Choroid plexus epithelial cell (primary cell): ENCODE data around the gene LNPEP.

Experiments
- DNase-seq: peaks from one replicate; pipeline ENCODE4 v3.0.0-alpha.2; 2010; ENCODE audit warnings: low read depth
- H3K4me3 ChIP-seq: 2 replicates; pipeline ENCODE4 v1.5.1; 2011; ENCODE audit warnings: low read depth, mild to moderate bottlenecking, control low read depth, low read length, moderate library complexity
- CTCF ChIP-seq: conservative IDR thresholded peaks from 2 replicates; pipeline ENCODE4 v1.5.1; 2011; ENCODE audit warnings: low read depth, mild to moderate bottlenecking, control low read depth, inconsistent platforms, low read length, moderate library complexity

Gene LNPEP

GRCh38 chr5:96934708-96935558 is 947 bp upstream of the LNPEP start:
- peak overlapping the region; percentile 86 for H3K4me3 ChIP-seq
- peak; percentile 96 for DNase-seq
- no peak for TF ChIP-seq CTCF

- no peak for TF ChIP-seq CTCF
- peak overlapping the region; percentile 86 for H3K4me3 ChIP-seq
- DNase-seq = peak; percentile 42
These were observed 796 bp downstream of the LNPEP start for GRCh38 chr5:96936431-96937320.

DNA sequence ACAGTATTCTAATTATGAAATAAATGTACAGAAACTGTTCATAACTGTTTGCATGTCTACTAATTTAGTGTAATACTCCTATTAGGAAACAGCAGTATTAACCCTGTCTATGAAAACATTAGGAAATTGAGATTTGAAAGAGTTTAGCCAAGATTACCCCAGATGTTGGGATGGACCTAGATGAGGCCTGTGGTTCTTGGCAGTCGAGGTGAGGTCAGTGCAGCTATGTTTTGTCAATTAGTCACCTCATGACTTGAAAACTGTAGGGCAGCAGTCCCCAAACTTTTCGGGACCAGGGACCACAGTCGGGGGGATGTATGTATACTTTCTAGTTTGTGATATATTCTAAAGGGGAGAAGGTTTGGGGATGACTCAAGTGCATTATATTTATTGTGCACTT is 4.7 kb downstream of the LNPEP start:
- no peak for TF ChIP-seq CTCF
- H3K4me3 ChIP-seq = no peak overlapping the region
- DNase-seq = peak; percentile 33

GRCh38 chr5:96941140-96941539 is 5.3 kb downstream of the LNPEP start:
- no peak overlapping the region for H3K4me3 ChIP-seq
- DNase-seq = no peak
- no peak for TF ChIP-seq CTCF

DNA sequence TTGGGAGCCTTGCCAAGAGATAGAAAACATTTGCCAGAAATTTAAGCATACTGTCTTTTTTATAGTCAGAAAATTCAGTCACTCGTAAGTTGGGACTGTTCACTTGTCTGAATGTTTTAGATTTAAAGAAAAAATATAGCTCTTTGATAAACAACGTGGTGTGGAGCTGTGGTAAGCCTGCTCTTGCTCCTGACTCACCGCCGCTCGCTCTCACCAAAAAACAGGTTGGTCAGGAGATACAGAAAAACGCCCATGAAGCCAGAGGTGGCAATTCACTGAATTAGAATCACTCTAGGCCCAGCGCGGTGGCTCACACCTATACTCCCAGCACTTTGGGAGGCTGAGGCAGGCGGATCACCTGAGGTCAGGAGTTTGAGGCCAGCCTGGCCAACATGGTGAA is 6.2 kb downstream of the LNPEP start:
- TF ChIP-seq CTCF = no peak
- DNase-seq = no peak
- H3K4me3 ChIP-seq = no peak overlapping the region

GRCh38 chr5:96942911-96943310 is 7.0 kb downstream of the LNPEP start:
- TF ChIP-seq CTCF = no peak
- no peak for DNase-seq
- H3K4me3 ChIP-seq = no peak overlapping the region

GRCh38 chr5:96943799-96944198 is 7.9 kb downstream of the LNPEP start:
- H3K4me3 ChIP-seq = no peak overlapping the region
- TF ChIP-seq CTCF = no peak

More at GRCh38 chr5:96943799-96944198, 7.9 kb downstream of the LNPEP start:
- no peak for DNase-seq
